GM18508 (cell line): ENCODE data around the gene TSHZ2.

Source experiments
- ATAC-seq: cut with Tn5 transposase; IDR thresholded peaks from one replicate; pipeline ENCODE4 v1.9.1; 2021; ENCODE audit warnings: moderate number of reproducible peaks; ENCODE audit not compliant: insufficient read depth, unreplicated experiment

The TSHZ2 gene

DNA sequence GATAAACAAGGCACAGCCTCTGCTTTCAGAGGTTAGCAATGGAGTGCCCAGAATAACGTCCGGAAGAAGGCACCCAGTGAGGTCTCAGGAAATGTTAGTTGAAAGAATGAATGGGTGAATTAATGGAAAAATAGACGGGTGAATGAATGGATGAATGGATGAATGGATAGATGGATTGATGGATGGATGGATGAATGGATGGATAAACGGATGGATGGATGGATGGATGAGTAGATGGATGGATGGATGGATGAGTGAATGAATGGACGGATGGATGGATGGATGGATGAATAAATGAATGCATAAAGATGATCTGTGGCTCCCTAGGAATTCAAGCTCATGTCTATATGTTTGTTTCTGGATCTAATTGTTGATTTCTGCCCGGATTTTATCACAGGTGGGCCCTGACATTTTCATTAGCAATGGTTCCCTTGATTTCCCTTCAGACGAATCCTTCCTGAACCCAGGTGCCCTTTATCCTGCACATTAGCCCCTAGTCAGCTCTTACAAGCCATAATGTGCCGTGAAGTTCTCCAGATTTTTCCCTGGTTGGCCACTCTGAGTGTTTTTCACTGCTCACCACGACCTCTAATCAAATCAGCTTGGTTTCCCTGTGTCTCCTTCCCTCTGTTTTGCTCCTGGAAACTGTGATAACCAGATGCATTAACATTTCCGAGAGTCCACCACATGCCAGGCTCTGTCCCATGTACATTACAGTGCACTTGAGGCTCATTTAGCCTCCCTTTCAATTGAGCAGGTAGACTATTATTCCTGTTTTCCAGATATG is 22.2 kb downstream of the TSHZ2 start:
- no peak for ATAC-seq

GRCh38 chr20:52996130-52996529 is 24.0 kb downstream of the TSHZ2 start:
- no peak for ATAC-seq

- no peak for ATAC-seq
These were observed 24.5 kb downstream of the TSHZ2 start for GRCh38 chr20:52996658-52997057.

DNA sequence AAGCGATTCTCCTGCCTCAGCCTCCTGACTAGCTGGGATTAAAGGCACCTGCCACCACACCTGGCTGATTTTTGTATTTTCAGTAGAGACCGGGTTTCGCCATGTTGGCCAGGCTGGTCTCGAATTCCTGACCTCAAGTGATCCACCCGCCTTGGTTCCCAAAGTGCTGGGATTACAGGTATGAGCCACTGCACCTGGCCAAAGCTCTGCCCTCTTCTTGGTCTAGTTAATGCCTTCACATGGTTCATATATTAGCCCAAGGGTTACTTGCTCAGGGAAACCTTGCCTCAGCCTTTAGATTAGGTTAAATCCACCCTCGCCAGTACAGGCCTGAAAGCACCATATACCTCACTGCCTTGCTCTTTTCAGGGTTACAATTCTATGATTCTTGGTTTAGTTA is 26.1 kb downstream of the TSHZ2 start:
- no peak for ATAC-seq

- no peak for ATAC-seq
These were observed 26.9 kb downstream of the TSHZ2 start for GRCh38 chr20:52999040-52999439.

DNA sequence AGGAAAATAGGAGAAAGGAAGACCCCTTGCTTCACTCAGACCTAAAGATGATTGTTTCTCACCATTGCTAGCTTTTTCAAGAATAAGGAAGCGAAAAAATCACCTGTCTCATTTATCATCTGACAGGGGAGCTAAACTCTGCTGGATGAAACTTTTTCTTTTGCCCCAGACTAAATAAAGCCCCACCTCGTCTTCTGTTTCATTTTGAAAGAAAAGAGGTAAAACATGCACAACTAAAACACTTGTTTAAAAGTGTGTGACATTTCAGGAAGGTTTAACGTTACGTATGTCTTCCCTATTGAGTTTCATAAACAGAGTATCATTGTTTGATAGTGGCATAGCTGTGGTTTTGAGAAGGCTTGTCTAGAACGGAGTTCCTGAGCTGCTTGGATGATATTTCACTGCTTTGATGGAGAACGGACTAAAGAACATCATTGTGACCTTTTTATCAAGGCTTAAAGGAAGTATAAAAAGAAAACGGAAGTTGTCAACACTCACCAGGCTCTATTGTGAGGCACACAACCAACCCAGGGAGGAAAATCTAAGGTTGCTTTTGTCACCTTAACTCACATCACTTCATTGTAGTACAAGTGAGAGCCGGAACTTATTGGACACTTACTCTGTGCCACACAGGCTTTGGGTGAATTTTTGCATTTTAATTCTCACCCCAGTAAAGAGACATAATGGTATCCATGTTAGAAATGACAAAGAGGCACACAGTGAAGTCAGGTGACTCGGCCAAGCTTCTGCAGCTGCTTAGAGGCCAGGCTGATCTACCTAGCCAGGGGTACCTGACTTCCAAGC is 29.5 kb downstream of the TSHZ2 start:
- ATAC-seq = no peak

DNA sequence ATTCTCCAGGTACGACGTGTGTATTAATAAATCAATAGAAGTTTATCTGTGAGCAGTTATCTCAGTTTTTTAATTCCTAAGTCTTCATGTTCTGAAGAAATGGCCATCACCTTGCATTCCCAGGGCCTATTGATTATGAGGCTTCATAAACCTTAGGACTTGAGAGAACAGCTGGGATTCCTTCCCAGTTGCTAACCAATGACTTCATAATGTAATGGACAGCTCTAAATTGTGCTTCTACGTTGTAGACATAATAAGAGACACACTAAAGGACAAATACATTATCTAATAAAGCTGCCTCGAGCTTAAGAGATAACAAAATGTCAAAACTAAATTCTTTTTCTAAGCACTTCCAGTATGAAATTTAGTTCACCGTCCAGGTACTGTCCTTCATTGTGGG is 30.6 kb downstream of the TSHZ2 start:
- no peak for ATAC-seq

DNA sequence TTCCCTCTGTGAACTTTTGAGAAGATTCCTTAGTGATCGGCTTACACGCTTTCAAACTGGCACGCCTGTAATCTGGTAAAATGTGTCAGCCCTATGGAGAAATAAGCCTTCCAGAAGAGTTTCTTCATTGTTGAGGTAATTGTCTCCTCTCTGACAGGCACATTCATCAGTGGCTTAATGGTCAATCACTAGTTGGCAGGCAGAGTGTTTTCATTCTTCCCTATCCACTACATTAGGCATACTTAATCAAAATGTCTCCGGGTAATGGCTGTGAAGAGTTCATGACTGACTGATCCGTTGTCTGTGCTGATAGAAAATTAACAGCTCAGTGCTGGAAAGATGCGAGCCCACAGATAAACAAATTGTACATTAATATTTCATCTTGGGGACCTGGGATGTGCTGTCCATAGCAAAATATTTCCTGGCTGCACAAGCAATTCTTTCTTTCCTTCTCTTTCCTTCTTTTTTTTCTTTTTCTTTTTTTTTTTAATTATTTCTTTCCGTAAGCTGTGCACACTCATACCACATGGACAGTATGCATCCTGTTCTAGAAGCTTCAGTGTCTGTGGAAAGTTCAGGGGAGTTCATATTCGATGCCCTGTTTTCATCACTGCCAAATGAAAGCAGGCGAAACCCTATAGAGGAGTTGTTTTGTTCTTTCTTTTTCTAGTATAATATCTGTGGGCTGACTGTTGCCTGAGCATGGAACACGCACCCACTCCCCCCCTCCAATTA is 31.4 kb downstream of the TSHZ2 start:
- ATAC-seq = no peak

DNA sequence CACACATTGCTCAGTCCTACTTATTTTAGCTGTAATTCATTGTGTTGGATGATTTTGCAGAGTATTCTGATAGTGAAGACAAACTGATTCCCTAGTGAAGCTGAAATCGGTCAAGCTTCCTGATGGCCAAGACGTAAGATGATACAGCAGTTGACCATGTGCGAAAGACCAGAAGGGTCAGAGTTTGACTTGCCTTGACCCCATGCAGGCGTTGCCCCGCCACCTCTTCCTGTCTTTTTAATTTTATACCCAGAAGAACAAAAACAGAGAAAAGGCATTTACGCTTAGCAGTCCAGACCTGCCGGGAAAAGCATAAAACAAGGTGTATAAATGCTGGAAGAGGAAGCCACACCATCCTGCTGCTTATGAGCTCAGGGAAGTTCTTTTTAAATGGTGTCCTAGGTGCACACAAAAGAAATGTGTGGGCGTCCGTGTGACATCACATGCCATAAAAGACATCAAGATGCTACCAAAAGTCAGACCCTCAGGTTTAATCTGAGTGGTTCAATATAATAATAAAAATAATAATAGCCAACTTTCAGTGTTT is 32.2 kb downstream of the TSHZ2 start:
- ATAC-seq = no peak

- no peak for ATAC-seq
These were observed 38.0 kb downstream of the TSHZ2 start for GRCh38 chr20:53009979-53010735.

DNA sequence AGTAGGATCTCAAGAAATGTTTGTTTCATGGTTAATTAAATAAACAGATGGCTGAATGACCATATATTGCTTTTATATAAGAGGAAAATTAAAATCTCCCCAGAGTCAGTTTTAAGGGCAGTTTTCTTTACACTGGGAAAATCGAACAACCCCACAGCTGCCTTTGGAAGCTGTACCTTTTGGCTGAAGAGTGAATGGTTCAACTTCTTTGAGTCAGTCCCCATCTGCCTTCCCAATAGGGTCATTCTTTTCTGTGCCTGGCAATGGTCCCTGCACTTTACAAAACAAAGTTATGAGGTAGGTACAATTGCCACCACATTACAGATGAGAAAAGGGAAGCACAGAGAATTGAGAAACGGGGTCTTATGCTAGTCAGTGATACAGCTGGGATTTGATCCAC is 39.5 kb downstream of the TSHZ2 start:
- no peak for ATAC-seq

GRCh38 chr20:53013183-53013582 is 41.0 kb downstream of the TSHZ2 start:
- no peak for ATAC-seq

DNA sequence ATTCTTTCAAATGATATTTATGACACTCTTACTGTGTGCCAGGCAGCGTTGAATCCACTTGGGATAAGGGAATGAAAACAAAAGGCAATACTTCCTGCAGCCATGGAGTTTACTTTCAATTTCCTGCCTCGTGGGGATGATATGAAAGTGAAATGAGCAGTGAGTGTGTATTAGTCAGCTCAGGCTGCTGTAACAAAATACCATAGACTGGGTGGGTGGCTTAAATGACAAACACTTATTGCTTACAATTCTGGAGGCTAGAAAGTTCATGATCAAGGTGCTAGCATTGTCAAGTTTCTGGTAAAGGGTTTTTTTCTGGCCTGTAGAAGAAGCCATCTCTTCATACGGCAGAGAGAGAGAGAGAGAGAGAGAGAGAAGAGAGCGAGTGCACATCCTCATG is 41.7 kb downstream of the TSHZ2 start:
- ATAC-seq = no peak

GRCh38 chr20:53016071-53016470 is 43.9 kb downstream of the TSHZ2 start:
- ATAC-seq = no peak

GRCh38 chr20:53016534-53017042 is 44.4 kb downstream of the TSHZ2 start:
- ATAC-seq = no peak

DNA sequence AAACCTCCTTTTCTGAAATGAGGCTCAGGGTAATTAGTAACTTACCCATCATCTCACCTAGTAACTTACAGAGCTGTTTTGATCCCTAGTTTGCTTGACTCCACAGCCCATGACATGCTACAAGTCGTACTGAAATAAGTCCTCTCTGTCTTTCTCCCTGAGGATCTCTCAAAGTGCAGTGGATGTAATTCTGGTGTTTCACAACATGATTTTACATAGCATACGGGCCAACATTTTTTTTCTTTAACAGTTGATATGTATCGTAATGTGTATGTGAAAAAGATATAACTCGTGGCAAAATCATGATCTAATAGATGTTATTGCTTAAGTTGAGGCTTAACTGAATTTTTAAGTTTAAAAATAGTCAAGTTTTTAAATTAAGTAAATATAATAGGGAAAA is 45.0 kb downstream of the TSHZ2 start:
- no peak for ATAC-seq

DNA sequence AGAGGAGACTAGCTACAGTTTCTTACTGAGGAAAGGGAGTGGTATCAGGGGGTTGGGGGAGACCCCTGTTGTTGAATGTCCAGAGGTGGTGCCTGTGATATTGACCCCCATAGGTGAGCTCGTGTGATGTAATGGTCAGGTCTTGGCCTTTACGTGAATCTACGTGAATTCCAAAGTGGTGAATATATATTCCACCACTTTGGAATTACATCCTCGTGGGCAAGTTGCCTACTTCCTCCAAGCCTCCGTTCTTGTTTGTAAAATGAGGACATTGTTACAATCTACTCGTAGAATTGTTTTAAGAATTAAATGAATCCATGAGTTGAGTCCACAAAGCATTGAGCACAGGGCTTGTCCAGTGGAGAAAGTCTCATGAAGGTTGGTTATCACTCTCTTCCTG is 47.3 kb downstream of the TSHZ2 start:
- ATAC-seq = no peak

DNA sequence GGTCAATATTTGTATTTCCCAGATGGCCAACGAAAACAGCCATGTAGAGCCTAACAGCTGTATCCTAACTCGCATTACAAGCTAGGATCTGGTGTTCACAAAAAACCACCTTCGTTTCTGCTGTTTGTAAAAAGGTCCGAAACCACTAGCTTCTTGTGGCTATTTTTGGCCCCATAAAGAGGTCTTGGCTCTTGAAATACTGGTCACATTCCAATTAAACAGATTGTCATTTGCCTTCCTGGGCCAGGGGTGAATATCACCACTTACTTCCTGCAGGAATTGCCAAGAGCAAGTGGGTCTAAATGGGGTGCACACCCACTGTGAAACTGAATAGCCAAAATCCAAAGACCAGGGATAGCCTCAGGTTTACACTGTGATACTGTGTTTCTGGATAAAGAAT is 48.2 kb downstream of the TSHZ2 start:
- ATAC-seq = no peak

DNA sequence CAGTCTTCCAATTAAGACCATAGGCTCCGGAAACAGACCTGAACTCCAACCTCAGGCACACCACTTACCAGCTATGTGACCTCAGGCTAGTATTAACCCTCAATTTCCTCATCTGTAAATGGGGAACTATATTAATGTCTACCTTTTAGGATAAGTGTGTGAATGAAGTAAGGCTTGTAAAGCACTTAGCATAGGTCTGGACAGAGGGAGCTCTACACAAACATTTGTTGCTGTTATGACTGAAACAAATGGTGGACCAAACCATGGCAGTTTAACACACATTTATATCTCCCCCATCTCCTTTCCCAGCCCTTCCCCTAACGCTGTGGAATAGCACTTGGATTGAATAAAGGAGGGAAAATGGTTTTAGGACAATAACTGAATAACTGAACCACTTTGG is 48.7 kb downstream of the TSHZ2 start:
- ATAC-seq = no peak

DNA sequence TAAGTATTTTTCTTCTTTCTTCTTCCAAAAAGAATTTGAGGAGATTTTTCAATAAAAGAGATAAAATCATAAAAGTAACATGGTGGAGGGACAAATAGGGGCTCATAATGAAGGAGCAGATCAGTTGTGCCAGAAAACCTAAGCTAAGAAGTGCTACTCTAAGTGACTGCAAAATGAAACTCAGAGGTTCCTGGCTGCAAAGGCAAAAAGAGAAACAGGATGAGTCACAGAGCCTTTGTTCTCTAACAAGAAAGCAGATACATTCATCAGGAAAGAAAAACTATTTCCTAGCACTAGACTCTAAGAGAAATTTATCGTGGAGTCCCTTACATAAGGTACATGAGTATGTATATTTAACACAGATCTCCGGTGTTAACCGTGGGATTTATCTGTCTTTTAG is 49.8 kb downstream of the TSHZ2 start:
- no peak for ATAC-seq
